GM12872 (cell line): ENCODE measurements around the gene ZIC5.

Source experiments
- CTCF ChIP-seq: IDR thresholded peaks from 3 replicates; pipeline ENCODE4 v1.5.1; 2011; ENCODE audit warnings: low read depth, mild to moderate bottlenecking, low read length, moderate library complexity; ENCODE audit not compliant: insufficient read depth

ZIC5 gene

GRCh38 chr13:99949679-99950413, 21.7 kb downstream of the ZIC5 start:
- no peak for TF ChIP-seq CTCF

- TF ChIP-seq CTCF: no peak
Observed at GRCh38 chr13:99948907-99949678, 22.5 kb downstream of the ZIC5 start.

GRCh38 chr13:99948411-99948810, 23.2 kb downstream of the ZIC5 start:
- TF ChIP-seq CTCF: no peak

GRCh38 chr13:99947666-99948065, 23.9 kb downstream of the ZIC5 start:
- no peak for TF ChIP-seq CTCF

- TF ChIP-seq CTCF: no peak
Observed at GRCh38 chr13:99944606-99945005, 27.0 kb downstream of the ZIC5 start.

GRCh38 chr13:99944102-99944501, 27.5 kb downstream of the ZIC5 start:
- TF ChIP-seq CTCF: no peak

GRCh38 chr13:99941911-99942310, 29.7 kb downstream of the ZIC5 start:
- TF ChIP-seq CTCF: no peak
